Measurements from ENCODE around the gene POLR3C.

- no peak for TF ChIP-seq CTCF (IDR thresholded peaks at IDR 0.05)
- TF ChIP-seq POLR2AphosphoS5 (IDR thresholded peaks at IDR 0.05) = no peak
- TF ChIP-seq EP300 (IDR thresholded peaks at IDR 0.05) = no peak
Observed at GRCh38 chr1:145879775-145880174, 55.8 kb downstream of the POLR3C start.

All from stomach (tissue), 4 donors.